Left lobe of liver (tissue), 2 donors: ENCODE measurements around the gene MXI1. TPM values are rescaled to one million over a fixed set of nuclear protein-coding genes. Genes with fewer than 3 reads are reported as not detected.
"Not testable (repeated sequence)": the region's sequence is repeated elsewhere in the genome, so short reads cannot be mapped to it uniquely, and the experiment has no call there.

ENCODE experiments used
- ATAC-seq: fragments of 200-7000 bp; cut with Tn5 transposase; one replicate; pipeline ENCODE4 v1.9.1; 2020; ENCODE audit warnings: mild to moderate bottlenecking, moderate library complexity
- DNase-seq: peaks from one replicate; pipeline ENCODE4 v3.0.0-alpha.2; 2020; ENCODE audit warnings: low spot score
- total RNA-seq: library from RNA; stranded (reverse); gene quantifications from one replicate; pipeline ENCODE4 v1.2.1, GENCODE V29; 2021
- donor health status: DM: no; HTN: no; CAD: no; lungs with moderate emphysema.
- donor health status: DM: no; HTN: yes; CAD: no.

The MXI1 gene
- total RNA-seq, 1 donor from 2014 or later = 26.3 TPM

DNA sequence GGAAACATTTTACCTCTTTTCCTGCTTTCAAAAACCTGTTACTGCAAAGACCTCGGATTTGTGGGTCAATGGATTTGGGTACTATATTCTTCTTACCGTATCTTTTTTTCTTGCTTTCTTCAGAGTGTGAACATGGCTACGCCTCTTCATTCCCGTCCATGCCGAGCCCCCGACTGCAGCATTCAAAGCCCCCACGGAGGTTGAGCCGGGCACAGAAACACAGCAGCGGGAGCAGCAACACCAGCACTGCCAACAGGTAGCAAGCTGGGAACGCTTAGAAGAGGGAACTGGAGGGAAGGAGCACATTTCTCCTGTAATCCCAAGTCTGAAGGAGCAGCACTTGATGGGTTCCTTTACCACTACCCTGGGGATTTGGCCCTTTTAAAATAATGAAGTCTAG is 20.7 kb downstream of the MXI1 start:
- DNase-seq (no peak), ATAC-seq (no peak)

DNA sequence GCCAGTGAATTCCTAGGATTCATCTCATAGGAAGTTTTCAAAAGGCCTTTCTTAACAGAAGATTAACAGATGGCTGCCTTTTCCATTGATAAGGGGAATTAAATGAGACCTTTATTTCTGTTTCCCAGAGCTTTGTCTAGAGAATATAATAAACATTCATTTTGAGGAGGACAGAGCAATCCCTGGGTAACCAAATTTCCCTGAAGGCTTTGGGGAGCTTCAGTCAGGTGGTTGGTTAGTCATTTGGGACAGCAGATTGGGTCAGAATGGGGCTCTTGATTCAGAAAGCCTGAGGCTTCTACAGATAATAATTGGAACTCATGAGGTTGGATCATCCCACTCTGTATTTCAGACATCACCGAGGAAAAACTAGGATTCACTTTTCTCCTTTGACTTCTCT is 21.8 kb downstream of the MXI1 start:
- DNase-seq (no peak), ATAC-seq (no peak)

DNA sequence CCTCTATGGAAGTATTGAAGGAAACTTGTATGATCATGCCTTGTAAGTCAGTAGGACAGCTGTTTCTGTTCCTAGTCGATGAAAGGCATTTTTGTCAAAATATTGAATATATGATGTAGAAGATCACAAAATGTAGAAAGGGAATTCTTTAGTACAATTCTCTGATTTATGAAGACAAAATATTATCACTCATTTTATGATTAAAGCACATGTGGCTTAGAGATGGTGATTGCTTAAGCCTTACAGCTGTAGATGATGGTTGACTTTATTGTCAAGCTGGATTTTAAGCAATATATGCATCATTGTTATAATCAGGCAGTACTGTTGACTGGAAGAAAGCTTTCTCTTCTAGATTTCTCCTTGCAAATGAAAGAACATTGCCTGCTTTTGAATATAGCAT is 26.4 kb downstream of the MXI1 start:
- ATAC-seq = no peak
- no peak for DNase-seq

DNA sequence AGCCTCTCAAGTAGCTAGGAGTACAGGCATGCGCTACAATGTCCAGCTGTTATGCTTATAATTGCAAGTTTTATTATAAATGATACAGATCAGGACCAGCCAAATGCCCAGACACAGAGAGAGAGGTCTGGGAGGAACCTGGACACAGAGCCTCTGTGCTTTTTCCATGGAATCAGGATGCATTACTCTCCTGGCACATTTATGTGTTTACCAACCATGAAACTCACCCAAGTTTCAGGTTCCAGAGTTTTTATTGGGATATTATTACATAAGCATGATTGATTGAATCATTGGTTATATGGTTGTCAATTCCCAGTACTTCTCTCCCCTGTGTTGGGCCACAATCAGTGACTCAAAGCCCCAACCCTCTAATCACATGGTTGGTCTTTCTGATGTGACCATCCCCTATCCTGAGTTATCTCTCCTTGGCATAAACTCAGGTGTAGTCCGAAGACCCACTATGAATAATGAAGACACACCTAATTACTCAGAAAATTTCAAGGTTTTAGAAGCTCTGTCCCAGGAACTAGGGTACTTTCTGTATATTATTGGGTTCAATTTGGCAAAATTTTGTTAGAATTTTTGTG is 30.6 kb downstream of the MXI1 start:
- peak; percentile 58 for ATAC-seq

DNA sequence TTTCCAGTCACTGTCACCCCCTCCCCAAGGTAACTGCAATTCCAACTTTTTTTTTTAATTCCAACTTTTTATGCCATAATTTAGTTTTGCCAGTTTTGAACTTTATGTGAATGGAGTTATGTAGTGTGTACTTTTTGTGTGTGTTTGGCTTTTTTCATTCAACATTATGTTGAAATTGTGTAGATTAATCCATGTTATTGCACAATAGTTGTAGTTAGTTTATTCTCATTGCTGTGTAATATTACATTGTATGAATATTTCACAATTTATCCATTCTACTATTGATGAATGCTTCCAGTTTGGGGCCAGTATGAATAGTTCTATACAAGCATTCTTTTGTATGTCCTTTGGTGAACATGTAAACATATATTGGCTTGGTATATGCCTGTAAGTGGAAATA is 32.5 kb downstream of the MXI1 start:
- DNase-seq = no peak
- no peak for ATAC-seq

More for the DNA sequence above, 30.6 kb downstream of the MXI1 start:
- no peak for DNase-seq

DNA sequence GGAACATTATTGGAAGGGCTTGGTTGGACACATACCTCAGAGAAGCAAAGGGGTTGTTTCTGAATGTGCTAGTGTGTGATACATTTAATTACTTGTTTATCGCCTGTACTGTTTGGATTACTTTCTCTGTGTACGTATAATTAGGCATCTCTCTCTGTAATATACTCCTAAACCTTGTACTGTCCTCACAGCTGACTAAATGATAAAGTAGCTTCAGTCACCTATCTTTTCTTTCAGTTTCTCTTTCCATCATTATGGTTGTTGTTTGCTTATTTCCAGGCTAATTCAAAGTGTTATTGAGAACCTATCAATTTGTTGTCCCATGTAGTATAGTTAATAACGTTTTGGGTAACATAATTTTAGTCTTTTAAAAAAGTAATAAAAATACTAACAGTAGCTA is 34.0 kb downstream of the MXI1 start:
- ATAC-seq = peak; percentile 80
- DNase-seq = no peak

DNA sequence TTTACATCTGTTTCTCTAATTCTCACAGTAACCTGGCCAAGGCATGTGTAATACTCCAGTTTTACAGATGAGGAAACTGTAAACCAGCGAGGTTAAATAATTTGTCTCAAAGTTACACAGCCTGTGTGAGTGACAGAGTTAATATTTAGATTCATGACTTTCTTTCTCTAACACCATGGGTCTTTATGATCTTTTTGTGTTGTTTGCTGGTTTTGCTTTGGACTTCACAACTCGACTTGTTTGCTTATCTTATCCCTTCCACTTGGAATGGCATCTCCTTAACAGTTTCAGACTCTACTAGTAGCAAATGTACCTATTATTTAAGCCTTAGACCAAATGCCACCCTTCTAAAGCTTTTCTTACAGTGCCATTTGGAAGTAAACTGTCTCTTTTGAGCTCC is 34.4 kb downstream of the MXI1 start:
- ATAC-seq (no peak), DNase-seq (no peak)

DNA sequence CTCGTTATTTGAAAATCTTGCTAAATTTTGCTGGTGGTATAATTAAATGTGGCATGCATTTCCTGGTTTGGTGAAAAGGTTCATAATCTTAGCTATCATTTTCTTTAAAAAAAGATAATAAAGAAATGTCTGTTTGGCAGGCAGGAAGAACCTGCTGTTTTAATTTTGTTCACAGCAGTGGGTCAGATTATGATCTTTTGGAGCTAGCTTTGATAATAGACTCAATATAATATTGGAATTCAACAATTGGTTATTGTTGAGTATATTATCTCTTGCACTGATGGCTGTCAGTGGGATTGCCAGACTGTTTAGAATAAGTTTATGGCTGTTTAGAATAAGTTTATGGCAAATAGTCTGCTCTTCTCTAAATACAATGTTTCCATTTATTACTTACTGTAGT is 35.1 kb downstream of the MXI1 start:
- DNase-seq = no peak

DNA sequence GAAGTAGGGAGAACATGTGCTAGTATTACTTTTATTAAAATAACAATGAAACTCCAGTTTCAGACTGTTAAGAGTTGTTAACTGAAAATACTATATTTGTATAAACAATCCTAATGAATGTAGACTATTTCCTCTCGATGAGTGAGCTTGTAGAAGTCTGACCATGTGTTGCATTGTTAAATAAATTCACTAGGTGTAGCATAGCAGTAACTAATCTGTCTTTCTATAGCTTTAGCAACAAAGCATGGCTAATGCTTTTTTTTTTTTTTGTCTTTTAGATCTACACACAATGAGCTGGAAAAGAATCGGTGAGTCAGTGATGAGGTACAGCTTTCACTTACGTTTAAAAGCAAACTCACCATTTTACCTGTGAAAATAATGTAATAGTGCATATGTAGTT is 37.1 kb downstream of the MXI1 start:
- no peak for ATAC-seq
- DNase-seq = no peak

More for the DNA sequence above, 35.1 kb downstream of the MXI1 start:
- no peak for ATAC-seq

DNA sequence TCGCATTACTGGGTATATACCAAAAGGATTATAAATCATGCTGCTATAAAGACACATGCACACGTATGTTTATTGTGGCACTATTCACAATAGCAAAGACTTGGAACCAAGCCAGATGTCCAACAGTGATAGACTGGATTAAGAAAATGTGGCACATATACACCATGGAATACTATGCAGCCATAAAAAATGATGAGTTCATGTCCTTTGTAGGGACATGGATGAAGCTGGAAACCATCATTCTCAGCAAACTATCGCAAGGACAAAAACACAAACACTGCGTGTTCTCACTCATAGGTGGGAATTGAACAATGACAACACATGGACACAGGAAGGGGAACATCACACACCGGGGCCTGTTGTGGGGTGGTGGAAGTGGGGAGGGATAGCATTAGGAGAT is 40.4 kb downstream of the MXI1 start:
- DNase-seq, ATAC-seq: not testable (repeated sequence)

DNA sequence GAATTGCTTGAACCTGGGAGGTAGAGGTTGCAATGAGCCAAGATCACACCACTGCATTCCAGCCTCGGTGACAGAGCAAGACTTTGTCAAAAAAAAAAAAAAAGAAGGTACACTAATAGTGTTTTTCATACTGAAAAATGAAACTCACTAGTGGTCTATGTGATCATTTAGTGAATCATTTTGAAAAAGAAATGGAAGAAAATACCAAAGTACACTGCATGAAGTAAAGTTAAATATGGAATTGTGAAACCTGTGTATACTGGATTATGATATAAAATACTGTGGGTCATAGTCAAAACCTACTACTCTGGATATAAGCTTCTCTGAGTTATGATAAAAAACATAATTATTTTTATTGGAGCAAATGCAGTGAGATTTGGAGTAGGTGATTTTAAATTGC is 42.1 kb downstream of the MXI1 start:
- not testable (repeated sequence) for DNase-seq, ATAC-seq

DNA sequence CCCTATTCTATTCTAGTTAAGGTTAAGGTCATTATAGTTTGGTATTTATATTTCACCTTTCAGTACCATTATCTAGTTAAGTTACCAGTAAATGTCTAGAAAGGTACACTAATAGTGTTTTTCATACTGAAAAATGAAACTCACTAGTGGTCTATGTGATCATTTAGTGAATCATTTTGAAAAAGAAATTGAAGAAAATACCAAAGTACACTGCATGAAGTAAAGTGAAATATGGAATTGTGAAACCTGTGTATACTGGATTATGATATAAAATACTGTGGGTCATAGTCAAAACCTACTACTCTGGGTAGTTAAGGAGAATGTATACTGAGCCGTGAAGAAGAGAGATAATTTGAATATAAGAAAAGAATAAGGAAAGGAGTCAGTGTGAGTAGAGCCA is 44.0 kb downstream of the MXI1 start:
- DNase-seq, ATAC-seq: not testable (repeated sequence)

DNA sequence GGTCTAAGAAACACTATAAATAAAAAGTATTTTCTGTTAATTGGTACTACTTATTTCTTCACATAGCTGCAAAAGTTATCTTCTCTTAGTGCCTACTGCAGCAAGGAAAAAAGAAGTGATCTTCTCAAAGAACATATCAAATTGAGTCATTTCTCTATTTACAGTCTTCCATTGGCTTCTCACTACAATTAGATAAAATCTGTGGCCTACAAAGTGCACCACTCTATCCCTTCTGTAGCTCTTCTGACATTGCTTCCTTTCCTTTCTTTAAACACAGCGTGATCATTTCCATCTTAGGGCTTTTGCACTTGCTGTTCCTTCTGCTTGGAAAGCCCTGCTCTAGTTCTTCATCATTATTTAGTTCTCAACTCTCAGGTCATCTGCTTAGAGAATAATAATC is 44.7 kb downstream of the MXI1 start:
- no peak for DNase-seq
- no peak for ATAC-seq

DNA sequence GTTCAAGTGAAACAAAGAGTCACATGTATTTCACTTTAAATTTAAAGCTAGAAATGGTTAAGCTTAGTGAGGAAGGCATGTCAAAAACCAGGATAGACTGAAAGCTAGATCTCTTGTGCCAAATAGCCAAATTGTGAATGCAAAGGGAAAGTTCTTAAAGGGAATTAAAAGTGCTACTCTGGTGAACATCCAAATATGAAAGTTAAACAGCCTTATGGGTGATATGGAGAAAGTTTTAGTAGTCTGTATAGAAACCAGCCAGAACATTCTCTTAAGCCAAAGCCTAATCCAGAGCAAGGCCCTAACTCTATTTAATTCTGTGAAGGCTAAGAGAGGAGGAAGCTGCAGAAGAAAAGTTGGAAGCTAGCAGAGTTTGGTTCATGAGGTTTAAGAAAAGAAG is 47.1 kb downstream of the MXI1 start:
- no peak for ATAC-seq

DNA sequence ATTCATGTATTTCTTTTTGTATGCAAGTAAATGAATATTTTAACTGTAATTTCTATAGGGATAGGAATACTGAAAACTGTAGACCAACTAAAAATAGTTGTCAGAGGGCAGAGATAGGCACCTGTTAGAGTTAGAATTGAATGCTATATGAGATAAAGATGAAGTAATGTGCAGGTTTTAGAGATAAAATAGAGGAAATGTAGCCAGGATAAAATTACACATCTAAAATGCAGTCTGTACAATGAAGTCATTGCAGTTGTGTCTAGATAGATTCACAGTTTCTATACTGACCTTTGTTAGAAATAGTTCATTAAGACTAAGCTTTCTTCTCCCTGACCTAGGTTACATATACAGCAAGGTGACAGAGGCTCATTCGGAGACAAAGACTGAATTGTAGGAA is 51.1 kb downstream of the MXI1 start:
- ATAC-seq = no peak
- no peak for DNase-seq

More for the DNA sequence above, 47.1 kb downstream of the MXI1 start:
- no peak for DNase-seq

DNA sequence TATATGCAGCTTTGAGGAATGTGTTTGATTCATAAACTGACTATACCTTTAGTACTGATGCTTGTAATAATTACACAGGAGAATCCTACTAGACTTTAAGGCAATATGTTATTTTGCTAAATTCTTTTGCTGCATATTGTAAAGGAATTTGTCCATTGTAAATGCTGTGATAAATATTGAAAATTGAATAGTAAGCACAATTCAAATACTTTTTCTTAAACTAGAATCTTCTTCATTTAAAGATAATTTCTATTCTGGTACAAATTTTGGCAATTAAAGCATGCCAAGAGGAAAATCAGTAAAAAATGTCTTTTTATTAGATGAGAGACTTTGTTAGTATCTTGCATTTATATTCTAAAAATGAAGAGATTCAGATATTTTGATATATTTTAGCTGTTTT is 51.9 kb downstream of the MXI1 start:
- ATAC-seq (no peak), DNase-seq (no peak)

DNA sequence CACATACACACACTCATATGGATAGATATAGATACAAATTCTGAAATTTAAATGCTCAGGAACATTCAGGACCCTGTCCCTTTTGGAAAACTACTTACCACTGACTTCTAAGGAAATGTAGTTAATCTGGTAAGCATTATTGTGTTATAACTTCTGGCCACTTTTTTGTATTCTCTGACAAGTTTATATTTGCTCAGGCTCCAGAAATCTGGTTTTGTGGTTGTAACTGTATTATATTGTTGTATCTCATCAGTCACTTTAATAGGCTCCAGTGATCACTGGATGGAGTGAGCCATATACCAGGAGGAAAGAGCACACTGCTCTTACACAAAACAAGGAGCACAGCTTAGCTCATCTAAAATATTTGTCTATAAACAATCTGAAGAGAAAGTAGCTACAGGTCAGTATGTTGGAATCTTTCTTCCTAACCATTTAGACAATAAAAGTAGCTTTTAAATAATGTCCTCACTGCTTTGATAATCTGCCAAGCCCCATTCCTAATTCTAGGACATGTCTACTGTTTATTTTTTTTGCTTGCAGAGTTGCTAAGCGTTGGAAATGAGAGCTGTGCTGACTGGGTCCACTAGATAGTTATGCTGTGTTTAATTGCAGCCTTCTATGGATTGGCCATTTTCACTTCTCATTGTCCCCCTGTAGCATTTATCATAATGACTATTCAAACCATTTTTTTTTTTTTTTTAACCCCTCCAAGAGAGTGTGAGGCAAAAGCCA is 53.5 kb downstream of the MXI1 start:
- DNase-seq = no peak
- peak; percentile 39 for ATAC-seq

DNA sequence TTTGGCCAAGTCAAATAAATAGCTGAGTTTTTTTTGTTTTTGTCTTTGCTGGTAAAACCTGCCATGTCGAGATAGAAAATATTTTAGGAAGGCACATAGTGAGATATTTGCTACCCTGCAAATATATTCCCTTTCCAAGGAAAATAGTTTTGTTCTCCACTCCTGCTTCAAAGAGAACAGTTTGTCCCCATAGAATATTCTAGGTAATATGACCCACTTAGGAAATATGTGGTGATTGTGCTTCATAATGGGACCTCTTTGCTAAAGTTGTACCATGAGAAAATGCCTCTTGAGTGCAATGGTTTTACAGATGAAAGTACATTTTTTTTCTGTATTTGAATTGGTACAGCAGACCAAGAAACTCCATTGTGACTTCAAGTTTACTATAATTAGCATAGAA is 55.8 kb downstream of the MXI1 start:
- DNase-seq (no peak), ATAC-seq (no peak)

DNA sequence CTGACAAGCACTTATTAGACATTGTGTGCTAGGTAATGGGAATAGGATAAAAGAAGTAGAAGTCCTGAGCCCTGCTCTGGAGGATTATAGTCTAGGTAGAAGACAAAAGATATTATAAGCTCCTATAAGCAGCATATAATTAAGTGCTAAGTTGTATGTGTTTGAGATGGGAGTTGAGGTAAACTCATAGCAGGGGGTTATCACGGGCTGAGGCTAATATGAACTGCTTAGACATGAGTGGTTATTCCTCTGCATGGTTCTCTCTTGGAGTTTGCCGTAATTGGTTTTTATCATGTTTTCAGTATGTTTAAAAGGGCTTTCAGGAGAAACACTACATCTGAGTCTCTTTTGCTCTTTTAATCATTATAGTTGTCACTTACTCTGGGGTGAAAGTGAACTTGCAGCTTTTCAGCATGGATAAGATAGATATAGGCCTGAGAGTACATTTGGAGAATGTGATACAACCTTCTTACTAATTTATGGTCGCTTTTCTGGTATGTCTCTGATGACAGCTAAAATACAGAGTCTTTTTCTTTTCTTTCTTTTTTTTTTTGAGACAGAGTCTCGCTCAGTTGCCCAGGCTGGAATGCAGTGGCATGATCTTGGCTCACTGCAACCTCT is 58.3 kb downstream of the MXI1 start:
- ATAC-seq (no peak), DNase-seq (no peak)

DNA sequence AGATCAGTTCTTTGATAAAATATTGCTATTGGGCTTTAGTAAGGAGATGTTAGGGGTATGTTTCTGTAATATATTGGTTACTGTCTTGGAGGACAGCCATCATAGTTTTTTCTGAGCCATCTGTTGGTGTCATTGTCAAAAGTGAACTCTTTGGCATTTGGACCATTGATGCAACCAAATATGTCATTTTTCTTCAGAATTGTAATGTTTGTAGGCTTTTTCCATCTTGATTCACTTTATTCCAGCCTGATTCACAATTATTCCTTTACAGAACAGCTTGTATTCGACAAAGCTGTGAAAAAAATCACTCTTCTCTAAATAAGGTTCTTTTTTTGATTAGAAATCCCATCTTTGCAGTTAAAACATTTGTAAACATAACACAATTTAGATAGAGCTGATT is 59.9 kb downstream of the MXI1 start:
- DNase-seq (no peak), ATAC-seq (no peak)

DNA sequence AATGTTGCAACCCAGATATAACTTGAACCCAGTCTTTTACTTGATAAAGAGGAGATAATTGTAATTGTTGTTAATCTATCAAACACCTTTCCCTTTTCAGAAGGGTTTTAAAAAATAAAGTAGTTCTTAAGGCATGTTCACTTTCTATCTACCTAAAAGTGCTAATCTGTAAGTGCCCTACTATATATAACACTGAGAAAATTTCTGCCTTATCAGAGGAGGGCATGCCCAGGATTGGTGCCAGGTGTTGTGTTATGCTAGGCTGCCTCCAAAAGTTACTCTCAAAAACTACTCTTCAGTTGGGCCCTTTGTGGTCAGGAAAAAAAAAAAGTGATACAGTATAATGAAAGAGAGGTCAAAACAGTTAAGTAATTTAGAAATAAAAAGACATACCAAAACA is 61.0 kb downstream of the MXI1 start:
- ATAC-seq (peak; percentile 66), DNase-seq (peak; percentile 59)

DNA sequence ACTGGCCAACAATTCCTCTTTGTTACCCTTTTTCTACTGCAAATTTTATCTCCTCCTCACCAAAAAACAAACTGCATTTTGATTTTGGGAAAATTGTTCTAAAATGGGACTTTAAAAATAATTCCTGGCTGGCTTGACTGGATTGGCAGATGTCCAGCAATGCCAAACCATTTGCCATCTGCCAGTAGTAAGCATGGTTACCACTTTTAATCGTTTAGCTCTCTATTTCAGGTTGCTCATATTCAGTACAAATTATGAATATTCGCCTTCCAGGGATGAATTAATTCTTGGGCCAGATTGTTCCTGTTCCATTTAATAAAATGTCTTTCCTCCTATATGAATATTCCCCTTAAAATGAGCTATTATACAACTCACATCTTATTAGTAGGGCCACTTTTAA is 61.6 kb downstream of the MXI1 start:
- DNase-seq (no peak), ATAC-seq (peak; percentile 16)
